SK-MEL-5 (cell line): ENCODE data around the gene GALNT2. TPM values are rescaled to one million over a fixed set of nuclear protein-coding genes. Genes with fewer than 3 reads are reported as not detected.
A peak's percentile ranks its signal among the peaks of the same experiment; 100 is the strongest.

Experiments used
- DNase-seq: peaks from one replicate; pipeline ENCODE4 v3.0.0-alpha.2; 2016; ENCODE audit warnings: low read depth, low spot score
- in situ Hi-C: cut with HindIII; loops from 2 replicates; pipeline ENCODE4 v1.10.0; 2016; ENCODE audit warnings: low sequenced_read_pairs, high pct_unique_total_duplicates, low pct_unique_long_range_greater_than_20kb
- total RNA-seq: library from RNA; depleted of rRNA; stranded (reverse); fragments of >200 nt; shearing (Covaris generic); gene quantifications from 2 replicates; pipeline ENCODE4 v1.2.3, GENCODE V29; 2014

The GALNT2 gene
- total RNA-seq, 1 experiment from 2014 or later, result 149 TPM

DNA sequence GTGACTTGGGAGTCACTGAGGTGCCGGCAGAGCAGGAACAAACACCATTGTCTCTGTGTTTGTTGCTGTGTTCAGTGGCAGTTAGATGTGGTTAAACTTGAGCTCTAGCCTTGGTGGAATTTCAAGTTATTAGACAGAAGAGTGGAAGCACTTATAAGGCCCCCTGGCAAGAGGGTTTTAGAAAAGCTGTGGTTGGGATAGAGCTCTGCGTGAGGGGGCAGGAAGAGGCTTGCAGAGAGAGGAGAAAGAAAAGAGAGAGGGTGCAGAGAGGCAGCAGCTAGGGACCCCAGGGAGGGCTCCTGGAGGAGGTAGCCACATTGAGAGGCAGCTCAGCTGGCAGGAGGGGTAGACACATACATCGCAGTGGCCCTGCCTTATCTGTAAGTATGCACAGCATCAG, 128.2 kb downstream of the GALNT2 start:
- in situ Hi-C loops, result no loop called here
- no peak for DNase-seq

DNA sequence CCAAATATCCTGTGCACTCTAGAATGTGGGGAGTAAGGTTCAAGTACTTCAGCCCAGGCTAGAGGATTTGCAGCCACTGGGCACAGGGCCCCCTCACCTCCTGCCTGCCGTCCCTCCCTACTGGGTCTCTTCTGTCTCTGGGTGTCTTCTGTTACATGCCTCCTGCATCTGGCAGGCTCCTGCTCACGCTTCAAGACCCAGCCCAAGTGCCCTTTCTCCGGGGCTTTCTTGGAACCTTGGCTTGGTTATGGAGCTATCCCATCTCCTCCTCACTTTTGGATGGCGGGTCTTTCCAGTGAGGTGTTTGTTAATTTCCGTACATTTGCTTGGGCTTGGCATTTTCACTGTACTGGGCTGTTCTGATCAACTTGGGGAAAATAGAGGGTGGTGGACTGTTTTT, 129.0 kb downstream of the GALNT2 start:
- no peak for DNase-seq
- in situ Hi-C loops, result no loop called here

DNA sequence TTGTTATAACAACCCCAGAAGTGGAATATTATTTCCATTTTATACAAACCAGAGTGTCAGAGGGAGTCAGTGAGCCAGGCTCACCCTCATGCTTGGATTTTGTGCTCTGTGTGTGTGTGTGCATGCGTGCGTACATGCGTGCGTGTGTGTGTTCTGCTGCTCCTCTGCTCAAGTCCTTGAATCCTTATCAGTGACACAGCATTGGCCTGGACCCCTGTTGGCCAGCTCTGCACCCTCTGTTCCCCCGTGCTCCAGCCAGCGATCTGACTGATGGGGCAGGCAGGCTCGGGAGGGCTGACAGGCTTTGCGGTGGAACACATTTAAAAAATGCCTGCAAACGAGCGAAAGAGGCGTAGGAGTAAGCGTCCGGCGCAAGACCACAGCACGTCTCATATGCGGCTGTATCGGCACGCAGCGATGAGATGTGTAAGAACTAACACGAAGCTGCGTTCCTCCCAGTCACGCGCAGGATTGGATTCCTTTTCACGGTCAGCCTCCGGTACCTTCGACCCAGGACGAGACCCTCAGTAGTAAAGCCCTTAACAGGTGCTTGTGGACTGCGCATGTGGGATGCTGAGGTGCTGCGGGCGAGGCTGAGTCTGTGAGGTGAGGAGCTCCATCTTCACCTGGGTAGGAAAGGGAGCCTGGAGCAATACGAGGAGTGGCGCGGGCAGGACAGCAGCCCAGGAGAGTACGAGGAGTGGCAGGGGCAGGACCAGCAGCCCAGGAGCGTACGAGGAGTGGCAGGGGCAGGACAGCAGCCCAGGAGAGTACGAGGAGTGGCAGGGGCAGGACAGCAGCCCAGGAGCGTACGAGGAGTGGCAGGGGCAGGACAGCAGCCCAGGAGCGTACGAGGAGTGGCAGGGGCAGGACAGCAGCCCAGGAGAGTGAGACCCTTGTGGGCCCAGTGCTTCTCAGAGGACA, 130.9 kb downstream of the GALNT2 start:
- in situ Hi-C loops, result no loop called here
- DNase-seq, result no peak

DNA sequence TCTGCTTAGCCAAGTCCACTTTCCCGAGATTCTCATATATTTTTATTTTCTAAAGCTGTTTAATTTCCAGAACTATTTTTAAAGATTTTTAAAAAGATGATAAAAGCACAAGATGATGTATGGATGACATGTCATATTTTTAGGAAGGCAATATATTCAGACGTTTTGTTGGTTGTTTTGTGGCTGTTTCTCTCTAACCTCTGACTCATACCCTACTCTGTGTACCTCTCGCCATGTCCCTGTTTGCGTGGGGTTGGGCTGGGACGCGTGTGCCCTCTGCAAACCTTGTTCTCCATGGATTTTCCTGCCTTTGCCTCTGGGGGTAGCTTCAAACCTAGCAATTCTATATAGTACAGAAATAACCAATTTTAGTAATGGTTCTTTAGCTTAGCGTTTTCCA, 132.0 kb downstream of the GALNT2 start:
- no peak for DNase-seq

DNA sequence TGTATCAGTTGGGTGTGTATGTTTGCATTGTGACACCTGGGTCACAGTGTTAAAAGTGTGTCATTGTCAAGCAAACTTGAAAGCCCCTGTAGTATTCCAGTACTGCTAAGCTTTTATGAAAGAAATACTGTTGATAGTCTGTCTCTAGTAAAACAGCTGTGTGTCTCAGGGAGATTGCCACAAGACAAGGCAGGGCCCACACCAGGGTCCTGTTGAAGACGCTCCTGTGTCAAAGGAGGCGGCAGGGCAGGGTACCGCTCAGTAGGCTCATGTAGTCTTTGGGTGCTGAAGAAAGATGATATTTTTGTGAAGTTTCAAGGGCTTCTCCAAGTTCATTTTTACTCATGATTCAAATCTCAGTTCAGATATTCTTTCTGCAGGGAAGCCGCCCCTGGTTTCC, 132.5 kb downstream of the GALNT2 start:
- in situ Hi-C loops, result no loop called here
- DNase-seq, result no peak

More for the DNA sequence above, 132.0 kb downstream of the GALNT2 start:
- in situ Hi-C loops, result no loop called here

DNA sequence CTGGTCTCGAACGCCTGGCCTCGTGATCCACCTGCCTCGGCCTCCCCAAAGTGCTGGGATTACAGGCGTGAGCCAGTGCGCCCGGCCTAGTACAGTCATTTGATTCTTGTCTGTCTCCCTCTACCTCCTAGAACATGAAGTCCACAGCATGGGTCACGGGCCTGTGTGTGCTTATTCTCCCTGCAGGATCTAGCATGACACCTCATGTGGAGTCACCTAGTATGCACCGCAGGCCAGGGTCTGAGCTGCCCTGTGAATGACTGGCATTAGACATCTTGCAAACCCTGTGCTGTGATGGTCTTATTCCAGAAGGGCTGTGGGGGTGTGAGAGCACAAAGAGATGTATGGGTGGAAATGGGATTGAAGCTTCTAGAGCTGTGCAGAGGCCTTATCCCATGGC, 133.2 kb downstream of the GALNT2 start:
- DNase-seq, result no peak
- in situ Hi-C loops, result no loop called here

DNA sequence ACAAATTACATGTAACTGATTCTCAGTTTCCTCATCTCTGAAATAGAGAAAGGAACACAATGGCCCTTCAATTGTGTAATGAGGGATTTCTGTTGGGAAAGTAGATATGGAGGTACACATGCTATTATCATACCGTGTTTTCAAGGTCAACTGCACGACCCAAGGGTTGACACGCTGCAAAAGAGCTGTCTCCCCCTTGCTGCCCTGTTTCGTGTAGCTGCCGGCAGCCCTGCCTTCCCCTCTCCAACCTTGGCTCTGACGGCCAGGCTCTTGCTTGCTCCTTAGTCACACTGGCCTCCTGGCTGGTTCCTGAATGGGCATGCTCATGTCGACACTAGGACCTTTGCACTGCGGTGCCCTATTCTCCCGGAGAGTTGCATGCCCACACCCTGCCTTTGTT, 134.4 kb downstream of the GALNT2 start:
- in situ Hi-C loops, result no loop called here
- no peak for DNase-seq

DNA sequence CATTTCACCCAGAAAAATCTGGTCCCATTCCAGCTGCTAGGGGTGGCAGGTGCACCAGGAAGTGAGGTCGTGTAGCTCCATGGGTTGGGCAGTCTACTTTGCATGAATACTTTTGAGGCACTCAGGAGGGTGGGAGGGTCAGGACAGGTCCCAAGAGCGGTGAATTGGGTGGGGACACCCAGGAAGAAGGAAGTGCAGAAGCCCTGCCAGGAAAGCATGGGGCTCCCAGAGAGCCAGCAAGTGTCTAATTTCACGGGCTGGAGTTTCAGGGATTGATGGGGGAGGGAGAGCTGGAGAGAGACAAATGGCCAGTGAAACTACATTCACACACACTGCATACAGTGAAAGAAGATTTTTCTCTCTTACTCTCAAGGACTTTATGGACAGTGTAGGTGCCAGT, 137.8 kb downstream of the GALNT2 start:
- in situ Hi-C loops, result no loop called here
- no peak for DNase-seq

DNA sequence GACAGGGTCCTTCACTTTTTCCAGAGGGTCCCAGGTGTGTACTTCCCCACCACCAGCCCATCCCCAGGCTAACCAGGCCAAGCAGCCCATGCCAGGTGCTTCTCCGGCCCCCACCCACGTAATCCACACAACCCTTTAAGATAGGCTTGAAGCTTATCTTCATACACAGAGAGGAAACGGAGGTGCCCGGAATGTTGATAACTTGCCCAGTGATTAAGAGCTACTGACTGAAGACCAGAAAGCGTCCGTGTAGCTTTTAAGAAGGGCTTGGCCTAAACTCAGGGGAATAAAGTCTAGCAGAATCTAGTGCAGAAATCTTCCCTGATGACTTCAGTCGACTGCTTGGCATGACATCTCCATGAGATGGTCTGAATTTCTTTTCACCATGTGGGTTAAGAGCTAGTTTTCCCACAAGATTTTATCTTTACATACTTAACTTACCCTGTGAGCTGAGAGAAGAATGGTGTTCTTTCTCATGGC, 138.7 kb downstream of the GALNT2 start:
- in situ Hi-C loops, result no loop called here
- DNase-seq, result no peak

DNA sequence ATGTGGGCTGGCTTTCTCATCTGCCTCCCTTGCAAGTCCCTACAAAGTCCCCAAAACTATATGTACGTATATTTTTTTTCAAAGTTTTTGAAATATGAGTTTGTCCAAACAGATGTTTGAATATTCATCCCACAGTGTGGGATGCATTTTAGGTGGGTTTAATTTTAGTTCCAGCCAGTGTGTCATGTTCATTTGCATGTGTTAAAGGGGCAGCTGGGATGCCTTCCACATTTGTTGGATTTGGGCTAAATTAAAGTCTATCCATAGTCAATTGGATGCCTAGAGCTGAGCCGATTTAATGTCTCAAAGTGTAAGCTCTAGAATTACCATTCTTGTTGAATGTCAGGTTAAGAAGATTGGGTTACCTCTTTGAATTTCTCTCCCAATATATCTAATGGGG, 139.2 kb downstream of the GALNT2 start:
- in situ Hi-C loops, result no loop called here
- DNase-seq, result no peak

DNA sequence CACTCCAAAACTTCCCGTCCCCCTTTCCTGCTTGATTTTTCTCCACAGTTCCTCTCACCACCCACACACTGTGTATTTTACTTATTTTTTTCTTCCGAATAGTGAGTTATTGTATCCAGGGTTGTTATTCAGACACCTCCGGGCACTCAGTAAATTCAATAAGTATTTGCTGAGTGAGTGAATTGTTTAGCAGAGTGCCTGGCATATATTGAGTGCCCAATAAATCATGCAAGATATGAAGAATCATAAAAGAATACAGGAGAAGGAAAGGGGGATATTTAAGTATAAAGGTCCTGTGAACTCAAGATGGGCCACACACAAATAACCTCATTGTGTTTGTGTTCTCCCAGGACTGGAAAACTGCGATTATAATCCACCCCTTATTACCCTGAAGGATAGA, 139.9 kb downstream of the GALNT2 start:
- peak; percentile 67 for DNase-seq
- in situ Hi-C loops, result no loop called here

DNA sequence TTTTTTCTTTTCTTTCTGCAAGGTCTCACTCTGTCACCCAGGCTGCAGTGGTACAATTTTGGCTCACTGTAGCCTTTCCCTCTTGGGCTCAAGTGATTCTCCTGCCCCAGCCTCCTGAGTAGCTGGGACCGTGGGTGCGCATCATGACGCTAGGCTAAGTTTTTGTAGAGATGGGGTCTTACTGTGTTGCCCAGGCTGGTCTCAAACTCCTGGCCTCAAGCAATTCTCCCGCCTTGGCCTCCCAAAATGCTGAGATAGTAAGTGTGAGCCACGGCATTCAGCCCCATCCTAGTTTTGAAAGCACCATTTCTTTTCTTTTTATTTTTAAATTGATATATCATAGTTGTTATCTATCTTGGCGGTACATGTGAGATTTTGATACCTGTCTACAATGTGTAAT, 140.6 kb downstream of the GALNT2 start:
- in situ Hi-C loops, result no loop called here
- no peak for DNase-seq

DNA sequence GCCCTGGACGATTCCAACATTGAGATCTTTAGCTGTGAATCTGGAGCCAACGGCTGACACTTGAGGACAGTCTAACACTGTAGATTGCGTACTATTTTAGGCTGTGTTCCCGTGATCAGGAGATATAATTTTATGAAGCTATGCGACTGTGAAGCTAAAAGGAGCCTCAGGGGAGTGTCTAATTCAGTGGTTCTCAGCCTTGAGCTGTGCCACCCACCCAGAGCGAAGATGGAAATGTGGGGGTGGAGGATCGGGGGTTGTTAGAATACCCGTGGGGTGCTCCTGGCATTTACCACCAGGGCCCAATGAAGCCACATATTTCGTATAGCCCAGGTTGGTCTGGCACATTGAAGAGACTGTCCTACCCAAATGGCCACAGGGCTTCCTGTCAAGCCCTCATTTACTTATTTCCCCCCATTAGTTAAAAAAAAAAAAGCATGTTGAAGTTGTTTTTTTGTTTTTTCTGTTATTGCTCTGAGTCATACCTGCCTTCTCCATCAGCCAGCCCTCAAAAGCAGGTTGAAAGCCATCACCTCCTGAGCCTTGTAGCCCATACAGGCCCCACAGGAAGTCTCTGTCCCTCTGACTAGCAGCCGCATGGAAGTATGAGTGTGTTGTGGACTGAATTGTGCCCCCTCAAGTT, 141.7 kb downstream of the GALNT2 start:
- in situ Hi-C loops, result no loop called here
- no peak for DNase-seq

DNA sequence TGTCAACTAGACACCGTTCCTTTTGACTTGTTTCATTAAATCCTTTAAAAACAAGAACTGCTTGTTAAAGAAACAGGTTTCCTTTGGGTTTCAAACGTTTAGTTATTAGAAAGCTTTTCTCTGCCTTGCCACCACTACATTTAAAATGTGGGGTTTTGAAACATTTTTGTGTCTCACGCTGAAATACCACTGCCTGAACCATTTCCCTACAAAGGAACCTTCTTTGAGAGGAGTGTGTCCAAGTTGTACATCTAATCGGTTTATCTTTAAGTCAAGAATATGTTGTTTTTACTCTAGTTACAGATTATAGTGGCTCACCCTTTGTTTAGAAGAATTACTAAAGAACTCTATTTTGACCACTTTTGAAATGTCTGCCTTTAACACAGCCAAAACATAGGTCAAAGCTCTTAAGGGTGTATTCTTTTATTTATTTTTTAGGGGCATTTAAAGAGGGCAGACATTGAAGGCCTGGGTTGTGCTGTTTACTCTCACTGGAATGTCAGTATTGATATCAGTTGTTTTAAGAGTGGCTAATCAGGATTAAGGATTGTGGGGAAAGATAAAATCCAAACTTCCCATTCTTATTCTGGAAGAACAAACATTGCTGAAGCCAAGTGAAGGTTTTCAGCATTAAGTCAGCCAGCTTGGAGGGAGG, 143.4 kb downstream of the GALNT2 start:
- in situ Hi-C loops, result no loop called here
- no peak for DNase-seq

DNA sequence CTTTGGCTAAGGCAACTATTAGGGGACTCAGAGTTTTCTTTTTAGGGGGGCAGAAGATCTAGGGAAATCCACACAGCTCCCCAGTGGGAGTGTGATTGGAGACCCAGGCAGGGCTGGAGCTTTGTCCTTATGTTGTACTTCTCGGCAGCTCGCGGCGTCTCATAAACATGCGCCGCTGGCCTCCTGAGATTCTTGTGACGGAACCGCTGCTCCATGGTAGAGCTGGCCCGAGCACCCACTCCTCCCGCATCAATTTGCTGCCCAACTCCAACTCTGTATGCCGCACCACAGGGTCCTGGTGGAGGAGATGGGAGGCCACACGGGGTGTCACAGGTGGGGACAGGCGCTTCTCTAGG, 143.9 kb downstream of the GALNT2 start:
- in situ Hi-C loops, result no loop called here
- DNase-seq, result no peak

DNA sequence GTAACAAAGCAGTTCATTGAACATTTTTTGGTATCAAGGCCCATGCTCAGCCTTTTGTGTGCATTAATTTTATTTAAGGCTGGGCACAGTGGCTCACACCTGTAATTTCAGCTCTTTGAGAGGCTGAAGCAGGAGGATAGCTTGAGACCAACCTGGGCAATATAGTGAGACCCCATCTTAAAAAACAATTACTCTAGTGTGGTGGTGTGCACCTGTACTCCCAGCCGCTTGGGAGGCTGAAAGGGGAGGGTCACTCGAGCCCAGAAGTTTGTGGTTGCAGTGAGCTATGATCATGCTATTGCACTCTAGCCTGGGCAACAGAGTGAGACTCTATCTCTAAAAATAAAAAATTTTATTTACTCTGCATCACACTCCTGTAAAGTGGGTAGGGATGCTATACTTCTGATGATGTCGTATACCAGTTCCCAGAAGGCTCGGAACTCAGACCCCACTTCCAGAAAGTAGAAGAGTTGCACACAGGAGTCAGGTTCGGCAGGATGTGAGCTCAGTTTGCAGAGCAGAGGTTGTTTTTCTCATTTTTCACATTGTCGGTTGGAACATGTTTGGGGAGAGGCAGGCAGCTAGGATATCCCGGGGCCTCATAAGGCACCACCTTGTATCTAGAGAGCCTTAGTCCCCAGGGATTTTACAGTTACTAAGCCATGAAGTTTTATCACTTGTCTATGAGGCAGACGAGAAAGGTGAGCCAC, 144.6 kb downstream of the GALNT2 start:
- DNase-seq, result no peak
- in situ Hi-C loops, result no loop called here

DNA sequence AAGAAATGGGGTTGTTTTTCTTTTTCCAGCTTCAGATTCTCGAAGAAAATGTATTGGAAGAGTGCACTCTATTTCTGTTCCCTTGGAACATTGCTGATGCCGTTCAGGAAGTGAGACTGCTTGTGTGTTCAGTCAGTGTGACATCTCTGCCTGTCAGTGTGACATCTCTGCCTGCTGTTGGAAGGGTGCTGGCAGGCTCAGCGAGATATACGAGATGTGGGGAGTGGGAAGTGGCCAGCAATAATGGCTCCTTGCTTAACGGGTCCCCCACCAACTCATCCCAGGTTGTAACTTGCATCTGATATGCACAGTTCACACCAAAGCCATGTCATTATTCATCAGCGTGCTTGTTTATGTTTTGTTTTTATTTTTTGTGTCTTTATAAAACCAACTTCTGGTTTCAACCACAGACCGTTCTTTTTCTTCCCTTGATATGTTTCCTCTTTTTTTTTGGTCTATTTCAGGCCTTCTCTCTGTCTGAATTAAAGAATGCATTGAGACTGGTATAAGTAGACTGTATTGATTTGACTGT, 145.4 kb downstream of the GALNT2 start:
- in situ Hi-C loops, result no loop called here

DNA sequence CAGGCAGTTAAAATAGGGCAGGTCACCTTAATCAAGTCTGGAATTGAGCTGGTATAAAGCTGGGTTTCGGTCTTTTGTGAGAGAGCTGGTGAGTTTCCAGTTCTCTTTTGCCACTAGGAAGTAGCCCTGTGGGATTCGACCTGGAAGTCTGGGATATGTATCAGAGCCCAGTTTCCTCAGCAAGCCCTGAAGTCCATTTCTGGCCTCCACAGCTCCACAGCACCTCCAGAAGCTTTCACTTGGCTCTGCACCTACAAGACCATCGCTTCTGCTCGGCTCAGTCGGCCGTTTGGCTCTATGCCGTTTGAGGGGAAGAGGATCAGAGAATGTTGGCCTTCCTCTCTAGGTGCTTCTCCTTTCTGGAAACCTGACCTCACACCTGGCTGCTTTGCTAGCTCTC, 148.0 kb downstream of the GALNT2 start:
- in situ Hi-C loops, result no loop called here
- peak; percentile 48 for DNase-seq

More for the DNA sequence above, 145.4 kb downstream of the GALNT2 start:
- no peak for DNase-seq
